Progenitor cell of endocrine pancreas (in vitro differentiated cells): ENCODE measurements around the gene RTP2. TPM values are rescaled to one million over a fixed set of nuclear protein-coding genes. Genes with fewer than 3 reads are reported as not detected.

Source experiments
- DNase-seq: peaks from one replicate; pipeline ENCODE4 v3.0.0; 2021; ENCODE audit warnings: low spot score; ENCODE audit not compliant: unreplicated experiment
- H3K27ac Mint-ChIP-seq: 2 replicates; pipeline ENCODE4 v1.8.0; 2021; ENCODE audit warnings: mild to moderate bottlenecking, moderate library complexity, mixed read lengths
- H3K27me3 Mint-ChIP-seq: 2 replicates; pipeline ENCODE4 v1.8.0; 2021; ENCODE audit warnings: mixed read lengths
- H3K36me3 Mint-ChIP-seq: 2 replicates; pipeline ENCODE4 v1.8.0; 2022; ENCODE audit warnings: mixed read lengths; ENCODE audit not compliant: insufficient read depth
- H3K4me1 Mint-ChIP-seq: 2 replicates; pipeline ENCODE4 v1.8.0; 2021; ENCODE audit warnings: low read depth, mixed read lengths
- H3K4me3 Mint-ChIP-seq: 2 replicates; pipeline ENCODE4 v1.8.0; 2021; ENCODE audit warnings: low read depth, mild to moderate bottlenecking, moderate library complexity, mixed read lengths
- H3K9me3 Mint-ChIP-seq: 2 replicates; pipeline ENCODE4 v1.8.0; 2021; ENCODE audit warnings: low read depth, mixed read lengths
- CTCF ChIP-seq: fragments of 200-600 bp; sonication (generic); IDR thresholded peaks from one replicate; pipeline ENCODE4 v1.5.0; 2021; ENCODE audit warnings: antibody characterized with exemption, mild to moderate bottlenecking; ENCODE audit not compliant: unreplicated experiment
- total RNA-seq: library from RNA; stranded (reverse); gene quantifications from 2 replicates; pipeline ENCODE4 v1.2.1, GENCODE V29; 2021

Gene RTP2
- total RNA-seq, 1 donor from 2014 or later = not detected

DNA sequence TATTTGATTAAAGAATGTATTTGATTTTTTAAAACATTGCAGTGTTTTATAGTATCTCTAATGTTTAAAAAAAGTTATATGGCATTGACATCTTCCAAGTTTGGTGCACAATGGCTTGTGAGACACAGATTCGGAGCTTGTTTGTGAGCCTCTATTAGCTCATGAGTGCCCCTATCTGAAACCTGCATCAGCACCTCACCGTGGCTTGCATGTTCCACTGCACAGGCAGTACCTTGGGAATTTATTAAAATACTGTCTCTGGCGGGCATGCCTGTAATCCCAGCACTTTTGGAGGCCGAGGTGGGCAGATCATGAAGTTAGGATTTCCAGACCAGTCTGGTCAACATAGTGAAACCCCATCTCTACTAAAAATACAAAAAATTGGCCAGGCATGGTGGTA lies 6.8 kb upstream of the RTP2 start:
- H3K27me3 Mint-ChIP-seq = no peaks in the 10 kb centered on the region
- peak; percentile 43 for TF ChIP-seq CTCF
- no peaks in the 10 kb centered on the region for H3K9me3 Mint-ChIP-seq
- H3K36me3 Mint-ChIP-seq = no peaks in the 10 kb centered on the region
- no peak overlapping the region for H3K27ac Mint-ChIP-seq
- no peak for DNase-seq
- no peaks in the 10 kb centered on the region for H3K4me1 Mint-ChIP-seq
- H3K4me3 Mint-ChIP-seq = no peak overlapping the region

DNA sequence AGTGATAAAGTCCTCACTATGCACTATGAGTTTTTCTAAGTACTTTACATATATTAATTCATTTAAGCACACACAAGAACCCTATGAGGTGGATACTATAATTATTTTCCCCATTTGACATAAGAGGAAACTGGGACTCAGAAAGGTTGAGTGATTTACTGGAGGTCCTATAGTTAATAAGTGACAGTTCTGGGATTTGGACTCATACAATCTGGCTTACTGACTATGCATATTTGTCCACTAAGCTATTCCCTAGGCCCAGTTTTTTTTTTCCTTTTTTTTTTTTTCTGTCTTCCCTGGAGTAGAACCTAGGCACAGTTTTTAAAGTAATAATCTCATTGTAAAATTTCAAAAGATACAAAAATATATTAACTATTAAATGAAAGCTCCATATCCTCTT lies 6.3 kb upstream of the RTP2 start:
- Mint-ChIP-seq H3K4me1 (no peaks in the 10 kb centered on the region), H3K36me3 (no peaks in the 10 kb centered on the region), H3K4me3 (no peak overlapping the region), H3K27ac (no peak overlapping the region), H3K9me3 (no peaks in the 10 kb centered on the region), H3K27me3 (no peaks in the 10 kb centered on the region)
- no peak for DNase-seq
- TF ChIP-seq CTCF = no peak

- Mint-ChIP-seq H3K9me3 (no peaks in the 10 kb centered on the region), H3K36me3 (no peaks in the 10 kb centered on the region), H3K27me3 (no peaks in the 10 kb centered on the region), H3K27ac (no peak overlapping the region), H3K4me1 (no peaks in the 10 kb centered on the region), H3K4me3 (no peak overlapping the region)
- TF ChIP-seq CTCF = no peak
- DNase-seq = no peak
These were observed 4.6 kb upstream of the RTP2 start for GRCh38 chr3:187706971-187707370.

- no peaks in the 10 kb centered on the region for H3K4me1 Mint-ChIP-seq
- peaks cover 2% of the 10 kb centered on the region for H3K27me3 Mint-ChIP-seq
- H3K27ac Mint-ChIP-seq = no peak overlapping the region
- no peak for DNase-seq
- H3K4me3 Mint-ChIP-seq = no peak overlapping the region
- no peaks in the 10 kb centered on the region for H3K36me3 Mint-ChIP-seq
- H3K9me3 Mint-ChIP-seq = no peaks in the 10 kb centered on the region
- TF ChIP-seq CTCF = no peak
These were observed 2.8 kb upstream of the RTP2 start for GRCh38 chr3:187705164-187705563.

- DNase-seq = no peak
- H3K36me3 Mint-ChIP-seq = no peaks in the 10 kb centered on the region
- no peak for TF ChIP-seq CTCF
These were observed 2.1 kb downstream of the RTP2 start for GRCh38 chr3:187700249-187700648.

More at GRCh38 chr3:187700249-187700648, 2.1 kb downstream of the RTP2 start:
- Mint-ChIP-seq H3K27ac (no peak overlapping the region), H3K4me3 (no peak overlapping the region), H3K9me3 (no peaks in the 10 kb centered on the region), H3K27me3 (peaks cover 15% of the 10 kb centered on the region), H3K4me1 (no peaks in the 10 kb centered on the region)
